OCI-LY7 (cell line): Measurements from ENCODE around the gene PPP2R3C. TPM values are rescaled to one million over a fixed set of nuclear protein-coding genes. Genes with fewer than 3 reads are reported as not detected.

ENCODE experiments used
- BruUV-seq: library from RNA; stranded (reverse); fragments of 400-500 nt; replicated peaks from 2 replicates; lab custom pipeline; 2021; lab: Mats Ljungman, UMichigan
- CTCF ChIA-PET: fragments of 300-600 bp; sonication (Branson Sonifier 250); formaldehyde crosslinking; loops from one replicate; lab custom pipeline; 2022; ENCODE audit warnings: antibody characterized with exemption; ENCODE audit not compliant: unreplicated experiment; lab: Charles Lee
- POLR2A ChIA-PET: fragments of 300-600 bp; sonication (Branson Sonifier 250); formaldehyde crosslinking; loops from one replicate; lab custom pipeline; 2022; ENCODE audit warnings: antibody characterized with exemption; lab: Charles Lee
- DNase-seq: peaks from one replicate; pipeline ENCODE4 v3.0.0-alpha.2; 2015; ENCODE audit warnings: low spot score
- H2AFZ ChIP-seq: fragments of 200-600 bp; sonication (generic), shearing (Covaris generic); 2 replicates; pipeline ENCODE4 v1.6.1; 2014; ENCODE audit warnings: mild to moderate bottlenecking, antibody characterized with exemption, low read length, moderate library complexity
- H3K27ac ChIP-seq: fragments of 200-600 bp; sonication (generic); 2 replicates; pipeline ENCODE4 v1.5.1; 2014; ENCODE audit warnings: mixed run types, low read depth, mild to moderate bottlenecking, moderate library complexity, low read length, inconsistent platforms; ENCODE audit not compliant: poor library complexity, severe bottlenecking
- H3K36me3 ChIP-seq: fragments of 200-600 bp; sonication (generic); 2 replicates; pipeline ENCODE4 v1.6.1; 2014; ENCODE audit warnings: mild to moderate bottlenecking, antibody characterized with exemption, low read length, moderate library complexity, mixed read lengths; ENCODE audit not compliant: insufficient read depth
- H3K4me1 ChIP-seq: fragments of 200-600 bp; sonication (generic); 2 replicates; pipeline ENCODE4 v1.5.1; 2014; ENCODE audit warnings: mild to moderate bottlenecking, low read length; ENCODE audit not compliant: insufficient read depth, poor library complexity, severe bottlenecking
- H3K4me2 ChIP-seq: fragments of 200-600 bp; sonication (generic); 2 replicates; pipeline ENCODE4 v1.6.1; 2014; ENCODE audit warnings: mild to moderate bottlenecking, low read length
- H3K4me3 ChIP-seq: fragments of 200-600 bp; sonication (generic); 2 replicates; pipeline ENCODE4 v1.5.1; 2014; ENCODE audit warnings: mild to moderate bottlenecking, low read depth, low read length; ENCODE audit not compliant: poor library complexity, severe bottlenecking
- H3K79me2 ChIP-seq: fragments of 200-600 bp; sonication (generic); 2 replicates; pipeline ENCODE4 v1.6.1; 2016; ENCODE audit warnings: low read depth, mild to moderate bottlenecking, low read length, moderate library complexity, mixed read lengths; ENCODE audit not compliant: insufficient read depth
- H3K9me2 ChIP-seq: fragments of 200-600 bp; sonication (generic); 2 replicates; pipeline ENCODE4 v1.6.1; 2016; ENCODE audit warnings: mild to moderate bottlenecking, low read length, mixed read lengths; ENCODE audit not compliant: insufficient read depth
- H3K9me3 ChIP-seq: fragments of 200-600 bp; sonication (generic); 2 replicates; pipeline ENCODE4 v1.6.1; 2014; ENCODE audit warnings: mild to moderate bottlenecking, mixed run types, low read length, mixed read lengths
- H4K20me1 ChIP-seq: fragments of 200-600 bp; sonication (generic); 2 replicates; pipeline ENCODE4 v1.6.1; 2014; ENCODE audit warnings: mild to moderate bottlenecking, antibody characterized with exemption, low read length, moderate library complexity, mixed read lengths; ENCODE audit not compliant: insufficient read depth
- CTCF ChIP-seq: fragments of 200-600 bp; sonication (generic); conservative IDR thresholded peaks from 2 replicates; pipeline ENCODE4 v1.5.1; 2014; ENCODE audit warnings: mild to moderate bottlenecking, antibody characterized with exemption, low read length, moderate library complexity, mixed read lengths
- EZH2phosphoT487 ChIP-seq: fragments of 200-600 bp; sonication (generic); IDR thresholded peaks from 2 replicates; pipeline ENCODE4 v1.6.1; 2018; ENCODE audit warnings: low read depth, borderline replicate concordance, mild to moderate bottlenecking, mixed run types, antibody characterized with exemption, low read length, moderate library complexity, mixed read lengths
- intact Hi-C: fragments of 100-400 bp; cut with micrococcal nuclease; formaldehyde crosslinking; loops from one replicate; pipeline ENCODE4 v1.10.0; 2022; ENCODE audit not compliant: unreplicated experiment
- total RNA-seq, 2 experiments: library from RNA; depleted of rRNA in 1 of 2; stranded (reverse); fragments of >200 nt in 1 of 2; shearing (Covaris generic) in 1 of 2; gene quantifications; 2 replicates each; pipeline ENCODE4 v1.2.3, GENCODE V29; 2014 to 2022

The PPP2R3C gene
- total RNA-seq, 2 experiments from 2014 or later = 47.4 to 50.8 TPM

GRCh38 chr14:35146711-35147149 is 24.9 kb upstream of the PPP2R3C start:
- CTCF ChIA-PET = no interaction called here
- no TSS peak for BruUV-seq
- no peaks in the 10 kb centered on the region for H3K9me2 ChIP-seq
- no peak for DNase-seq
- no peaks in the 10 kb centered on the region for H4K20me1 ChIP-seq
- no peak overlapping the region for H3K27ac ChIP-seq
- no peaks in the 10 kb centered on the region for H3K4me1 ChIP-seq
- H2AFZ ChIP-seq = no peak overlapping the region
- H3K4me3 ChIP-seq = no peak overlapping the region
- TF ChIP-seq CTCF = no peak
- no peak for TF ChIP-seq EZH2phosphoT487
- H3K4me2 ChIP-seq = no peak overlapping the region
- peaks cover 63% of the 10 kb centered on the region for H3K36me3 ChIP-seq
- peaks cover 27% of the 10 kb centered on the region; the same call in 1 of the 2 replicates for H3K79me2 ChIP-seq
- intact Hi-C loops = loop anchor here (10.0 kb wide), 1 partner anchor 548 kb away; no protein-coding TSS in a partner anchor
- POLR2A ChIA-PET = interaction anchor here (0.6 to 1.1 kb wide), 4 partner anchors 24 to 273 kb away, joined by 3 to 4 read pairs (median 3); no protein-coding TSS in a partner anchor
- H3K9me3 ChIP-seq = no peaks in the 10 kb centered on the region

DNA sequence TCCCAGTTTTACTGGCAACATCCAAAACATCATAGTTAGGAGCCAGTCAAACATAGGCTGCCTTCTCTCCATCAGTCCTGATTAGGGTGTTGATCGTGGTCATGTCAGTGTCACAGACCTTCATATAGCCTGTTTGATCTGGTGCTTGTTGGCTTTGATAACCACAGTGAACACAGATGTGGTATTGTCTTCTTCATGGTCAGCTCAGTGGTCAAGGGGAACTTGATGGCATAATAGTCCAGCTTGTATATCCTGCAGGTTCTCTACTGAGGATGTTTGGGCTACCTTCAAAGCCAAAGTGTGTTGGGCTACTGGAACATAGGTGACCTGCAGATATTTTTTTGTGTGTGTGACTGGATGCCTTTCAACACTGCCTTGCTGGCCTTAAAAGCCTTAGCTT is 22.2 kb upstream of the PPP2R3C start:
- TF ChIP-seq EZH2phosphoT487 (no peak), CTCF (no peak)
- Histone ChIP-seq H3K9me2 (no peaks in the 10 kb centered on the region), H3K9me3 (no peaks in the 10 kb centered on the region), H3K79me2 (peaks cover 41% of the 10 kb centered on the region; the same call in 1 of the 2 replicates), H3K27ac (no peak overlapping the region), H4K20me1 (no peaks in the 10 kb centered on the region), H3K4me3 (no peak overlapping the region), H3K4me2 (no peak overlapping the region), H2AFZ (no peak overlapping the region), H3K36me3 (peaks cover 61% of the 10 kb centered on the region), H3K4me1 (no peaks in the 10 kb centered on the region)
- no TSS peak for BruUV-seq
- intact Hi-C loops = loop anchor here (5.0 to 10.0 kb wide), 2 partner anchors 83 to 551 kb away; no protein-coding TSS in a partner anchor
- CTCF ChIA-PET = interaction anchor here (0.6 kb wide), 1 partner anchor 261 kb away, joined by 3 read pairs; no protein-coding TSS in a partner anchor
- no peak for DNase-seq
- POLR2A ChIA-PET = interaction anchor here (0.5 to 2.7 kb wide), 6 partner anchors 10 to 435 kb away, joined by 3 to 8 read pairs (median 5); no protein-coding TSS in a partner anchor
